Measurements from ENCODE around the gene PAK1IP1.

Gene PAK1IP1

GRCh38 chr6:10694302-10695085 is at the start of gene PAK1IP1, which contains the start of gene C6orf52:
PAK1IP1 (plus strand) TSS chr6:10694972; CDS start chr6:10694986, 14 bp downstream.
C6orf52 (minus strand) TSS chr6:10694616; CDS start chr6:10687550, 7,066 bp downstream.
- no peaks in the 10 kb centered on the region for H3K9me3 ChIP-seq (ENCODE audit: insufficient read depth, low read depth, low read length)

GRCh38 chr6:10655508-10656055 is 39.2 kb upstream of the PAK1IP1 start:
- no peaks in the 10 kb centered on the region for H3K79me2 ChIP-seq (ENCODE audit: insufficient read depth, low read length)
- H4K20me1 ChIP-seq (ENCODE audit: insufficient read depth, low read length, poor library complexity, severe bottlenecking): no peaks in the 10 kb centered on the region
- H3K27me3 ChIP-seq (ENCODE audit: insufficient read depth, low read length, poor library complexity, severe bottlenecking): no peaks in the 10 kb centered on the region
- H3K4me2 ChIP-seq (ENCODE audit: low read depth, low read length, poor library complexity, severe bottlenecking): peak overlapping the region; percentile 23
- H3F3A ChIP-seq (ENCODE audit: low read depth): no peaks in the 10 kb centered on the region
- no peaks in the 10 kb centered on the region for H3K9me3 ChIP-seq (ENCODE audit: insufficient read depth, low read depth, low read length)
- no peaks in the 10 kb centered on the region for H3K9me2 ChIP-seq (replicated peaks; ENCODE audit: low read depth, low read length)
- TF ChIP-seq EZH2phosphoT487 (IDR thresholded peaks at IDR 0.05; ENCODE audit: borderline replicate concordance) (no peak), CTCF (conservative IDR thresholded peaks at IDR 0.05; ENCODE audit: low read length) (no peak)
- no peak overlapping the region for H3K4me3 ChIP-seq (ENCODE audit: low read length, poor library complexity, severe bottlenecking)
- H3K9ac ChIP-seq (ENCODE audit: low read depth, low read length, poor library complexity, severe bottlenecking): no peak overlapping the region
- H3K4me1 ChIP-seq (ENCODE audit: insufficient read depth, low read length, poor library complexity, severe bottlenecking): peaks cover 3% of the 10 kb centered on the region
- H3K36me3 ChIP-seq (ENCODE audit: insufficient read depth, low read length): no peaks in the 10 kb centered on the region
- no peak overlapping the region; the same call in 1 of the 2 replicates for H2AFZ ChIP-seq (ENCODE audit: low read length)

More at GRCh38 chr6:10694302-10695085, at the start of gene PAK1IP1, which contains the start of gene C6orf52:
- no peaks in the 10 kb centered on the region for H3F3A ChIP-seq (ENCODE audit: low read depth)
- H3K4me2 ChIP-seq (ENCODE audit: low read depth, low read length, poor library complexity, severe bottlenecking): peak within 1 kb of the TSS; percentile 98
- TF ChIP-seq CTCF (conservative IDR thresholded peaks at IDR 0.05; ENCODE audit: low read length) (no peak), EZH2phosphoT487 (IDR thresholded peaks at IDR 0.05; ENCODE audit: borderline replicate concordance) (no peak)
- peaks cover 45% of the 10 kb centered on the region for H3K79me2 ChIP-seq (ENCODE audit: insufficient read depth, low read length)
- H3K4me3 ChIP-seq (ENCODE audit: low read length, poor library complexity, severe bottlenecking): peak within 1 kb of the TSS; percentile 86
- no peaks in the 10 kb centered on the region for H3K9me2 ChIP-seq (replicated peaks; ENCODE audit: low read depth, low read length)
- H3K36me3 ChIP-seq (ENCODE audit: insufficient read depth, low read length): no peaks in the 10 kb centered on the region
- peak within 1 kb of the TSS; percentile 85 for H2AFZ ChIP-seq (ENCODE audit: low read length)
- no peaks in the 10 kb centered on the region for H4K20me1 ChIP-seq (ENCODE audit: insufficient read depth, low read length, poor library complexity, severe bottlenecking)
- H3K4me1 ChIP-seq (ENCODE audit: insufficient read depth, low read length, poor library complexity, severe bottlenecking): peaks cover 25% of the 10 kb centered on the region
- H3K27me3 ChIP-seq (ENCODE audit: insufficient read depth, low read length, poor library complexity, severe bottlenecking): no peaks in the 10 kb centered on the region
- H3K9ac ChIP-seq (ENCODE audit: low read depth, low read length, poor library complexity, severe bottlenecking): peak within 1 kb of the TSS; percentile 82

- peak overlapping the region; percentile 75 for H3K4me2 ChIP-seq (ENCODE audit: low read depth, low read length, poor library complexity, severe bottlenecking)
- no peaks in the 10 kb centered on the region for H3K36me3 ChIP-seq (ENCODE audit: insufficient read depth, low read length)
- no peaks in the 10 kb centered on the region for H3F3A ChIP-seq (ENCODE audit: low read depth)
- H3K4me1 ChIP-seq (ENCODE audit: insufficient read depth, low read length, poor library complexity, severe bottlenecking): peaks cover 3% of the 10 kb centered on the region
- no peaks in the 10 kb centered on the region for H4K20me1 ChIP-seq (ENCODE audit: insufficient read depth, low read length, poor library complexity, severe bottlenecking)
- TF ChIP-seq EZH2phosphoT487 (IDR thresholded peaks at IDR 0.05; ENCODE audit: borderline replicate concordance): no peak
- TF ChIP-seq CTCF (conservative IDR thresholded peaks at IDR 0.05; ENCODE audit: low read length): no peak
- no peaks in the 10 kb centered on the region for H3K27me3 ChIP-seq (ENCODE audit: insufficient read depth, low read length, poor library complexity, severe bottlenecking)
- no peaks in the 10 kb centered on the region for H3K9me3 ChIP-seq (ENCODE audit: insufficient read depth, low read depth, low read length)
- peak overlapping the region; percentile 78 for H3K4me3 ChIP-seq (ENCODE audit: low read length, poor library complexity, severe bottlenecking)
- peak overlapping the region; percentile 78 for H3K9ac ChIP-seq (ENCODE audit: low read depth, low read length, poor library complexity, severe bottlenecking)
- no peaks in the 10 kb centered on the region for H3K79me2 ChIP-seq (ENCODE audit: insufficient read depth, low read length)
- peak overlapping the region; percentile 87 for H2AFZ ChIP-seq (ENCODE audit: low read length)
- H3K9me2 ChIP-seq (replicated peaks; ENCODE audit: low read depth, low read length): no peaks in the 10 kb centered on the region
These were observed 35.7 kb upstream of the PAK1IP1 start for GRCh38 chr6:10658910-10659698.

All from Loucy (cell line).